Tibial nerve (tissue), 4 donors: ENCODE data around the gene GOLT1B. TPM values are rescaled to one million over a fixed set of nuclear protein-coding genes. Genes with fewer than 3 reads are reported as not detected.

ENCODE experiments used
- DNase-seq, 2 donors: peaks; one replicate each; pipeline ENCODE4 v3.0.0-alpha.2; 2019; ENCODE audit warnings: low spot score in 2 of 2
- H3K27ac ChIP-seq, 4 donors: fragments of 200-600 bp; sonication (generic) in 3 of 4; one replicate each; pipeline ENCODE4 v1.5.1; 2017 to 2019; ENCODE audit warnings: mild to moderate bottlenecking in 1 of 4
- H3K27me3 ChIP-seq, 2 donors: fragments of 200-600 bp; sonication (generic) in 1 of 2; one replicate each; pipeline versions ENCODE4 v1.5.1 to v1.6.0; 2017 to 2019
- H3K36me3 ChIP-seq, 3 donors: fragments of 200-600 bp; sonication (generic); one replicate each; pipeline ENCODE4 v1.5.1; 2018 to 2019
- H3K4me1 ChIP-seq, 4 donors: fragments of 200-600 bp; sonication (generic) in 3 of 4; one replicate each; pipeline ENCODE4 v1.5.1; 2017 to 2019
- H3K4me3 ChIP-seq, 4 donors: fragments of 200-600 bp; sonication (generic) in 3 of 4; one replicate each; pipeline ENCODE4 v1.5.1; 2017 to 2019; ENCODE audit warnings: mild to moderate bottlenecking in 1 of 4, moderate library complexity in 1 of 4
- H3K9me3 ChIP-seq, 4 donors: fragments of 200-600 bp; sonication (generic) in 3 of 4; one replicate each; pipeline ENCODE4 v1.5.1; 2017 to 2019
- CTCF ChIP-seq, 5 experiments: fragments of 200-600 bp in 3 of 5; fragments of 450-650 bp in 2 of 5; sonication (generic) in 3 of 5; IDR thresholded peaks; one replicate each; pipeline ENCODE4 v1.5.1; 2016 to 2019; ENCODE audit warnings: antibody characterized with exemption in 5 of 5, mild to moderate bottlenecking in 3 of 5, moderate library complexity in 2 of 5
- EP300 ChIP-seq, 2 donors: sonication (generic); formaldehyde crosslinking; IDR thresholded peaks; one replicate each; pipeline ENCODE4 v1.6.1; 2017; ENCODE audit warnings: antibody characterized with exemption in 2 of 2, mild to moderate bottlenecking in 1 of 2
- POLR2A ChIP-seq, 2 donors: fragments of 450-650 bp; IDR thresholded peaks; one replicate each; pipeline ENCODE4 v1.6.1; 2017; ENCODE audit warnings: antibody characterized with exemption in 2 of 2, mild to moderate bottlenecking in 2 of 2, moderate library complexity in 2 of 2
- WGBS, 2 donors: methylation state at CpG; one replicate each; pipeline ENCODE4 v1.1.5; 2018; 5-methylcytosine and 5-hydroxymethylcytosine counted together
- total RNA-seq, 4 donors: library from RNA; depleted of rRNA; stranded (reverse); fragments of >200 nt; gene quantifications; one replicate each; pipeline ENCODE4 v1.1.0, GENCODE V29; 2016

Gene GOLT1B
- total RNA-seq, 4 donors from 2014 or later = 16.8 to 28.8 (median 18.8) TPM

- Histone ChIP-seq H3K4me3 (no peak overlapping the region), H3K36me3 (no peaks in the 10 kb centered on the region), H3K4me1 (peaks cover 0 to 19% (median 2%) of the 10 kb centered on the region in 4 donors), H3K27ac (no peak overlapping the region), H3K9me3 (no peaks in the 10 kb centered on the region), H3K27me3 (peaks cover 0 to 16% of the 10 kb centered on the region in 2 donors)
- TF ChIP-seq EP300 (IDR thresholded peaks at IDR 0.05) = no peak
- no peak for TF ChIP-seq CTCF (IDR thresholded peaks at IDR 0.05)
- TF ChIP-seq POLR2A (IDR thresholded peaks at IDR 0.05) = no peak
- no peak for DNase-seq
- 77 to 80% methylated on average over 5 of the region's 5 CpGs for WGBS, 2 donors
Measured at GRCh38 chr12:21528953-21529352, 27.4 kb downstream of the GOLT1B start.

- H3K27ac ChIP-seq = no peak overlapping the region
- peaks cover 0 to 16% of the 10 kb centered on the region in 2 donors for H3K27me3 ChIP-seq
- TF ChIP-seq CTCF (IDR thresholded peaks at IDR 0.05) (no peak), POLR2A (IDR thresholded peaks at IDR 0.05) (no peak), EP300 (IDR thresholded peaks at IDR 0.05) (no peak)
- no peak for DNase-seq
- H3K4me1 ChIP-seq = peaks cover 0 to 19% (median 2%) of the 10 kb centered on the region in 4 donors
- H3K36me3 ChIP-seq = no peaks in the 10 kb centered on the region
- H3K4me3 ChIP-seq = no peak overlapping the region
- WGBS, 2 donors = 91 to 93% methylated on average over 2 of the region's 2 CpGs
- no peaks in the 10 kb centered on the region for H3K9me3 ChIP-seq
Measured at GRCh38 chr12:21529456-21529855, 27.9 kb downstream of the GOLT1B start.

GRCh38 chr12:21538061-21538653 is 36.6 kb downstream of the GOLT1B start:
- no peak for DNase-seq
- Histone ChIP-seq H3K36me3 (no peaks in the 10 kb centered on the region), H3K9me3 (no peaks in the 10 kb centered on the region), H3K4me1 (no peaks in the 10 kb centered on the region), H3K4me3 (no peak overlapping the region), H3K27ac (no peak overlapping the region), H3K27me3 (no peaks in the 10 kb centered on the region)
- no peak for TF ChIP-seq CTCF (IDR thresholded peaks at IDR 0.05)
- TF ChIP-seq POLR2A (IDR thresholded peaks at IDR 0.05) = no peak
- TF ChIP-seq EP300 (IDR thresholded peaks at IDR 0.05) = no peak
- WGBS, 2 donors = 88 to 93% methylated on average over 5 of the region's 5 CpGs

GRCh38 chr12:21539797-21540196 is 38.2 kb downstream of the GOLT1B start:
- H3K4me1 ChIP-seq = no peaks in the 10 kb centered on the region
- no peak overlapping the region for H3K27ac ChIP-seq
- no peak for DNase-seq
- no peaks in the 10 kb centered on the region for H3K36me3 ChIP-seq
- H3K9me3 ChIP-seq = no peaks in the 10 kb centered on the region
- no peak overlapping the region for H3K4me3 ChIP-seq
- H3K27me3 ChIP-seq = no peaks in the 10 kb centered on the region
- no peak for TF ChIP-seq CTCF (IDR thresholded peaks at IDR 0.05)
- no peak for TF ChIP-seq POLR2A (IDR thresholded peaks at IDR 0.05)
- TF ChIP-seq EP300 (IDR thresholded peaks at IDR 0.05) = no peak

GRCh38 chr12:21541773-21542172 is 40.2 kb downstream of the GOLT1B start:
- DNase-seq = no peak
- H3K27me3 ChIP-seq = no peaks in the 10 kb centered on the region
- H3K9me3 ChIP-seq = no peaks in the 10 kb centered on the region
- no peak overlapping the region for H3K27ac ChIP-seq
- no peak overlapping the region for H3K4me3 ChIP-seq
- 88 to 90% methylated on average over 6 of the region's 6 CpGs for WGBS, 2 donors
- no peaks in the 10 kb centered on the region for H3K4me1 ChIP-seq
- TF ChIP-seq POLR2A (IDR thresholded peaks at IDR 0.05) = no peak
- no peak for TF ChIP-seq CTCF (IDR thresholded peaks at IDR 0.05)
- TF ChIP-seq EP300 (IDR thresholded peaks at IDR 0.05) = no peak
- no peaks in the 10 kb centered on the region for H3K36me3 ChIP-seq
